Large intestine (tissue), 3 donors: ENCODE data around the gene FOLR2. TPM values are rescaled to one million over a fixed set of nuclear protein-coding genes. Genes with fewer than 3 reads are reported as not detected.

Experiments
- DNase-seq, 2 donors: peaks; one replicate each; pipeline versions ENCODE4 v3.0.0 to v3.0.0-alpha.2; 2013
- H3K27ac ChIP-seq: one replicate; pipeline ENCODE4 v1.5.1; 2013; ENCODE audit warnings: low read length
- H3K27me3 ChIP-seq: 2 replicates; pipeline ENCODE4 v1.6.1; 2013; ENCODE audit warnings: low read length; ENCODE audit not compliant: control insufficient read depth, insufficient read depth
- H3K36me3 ChIP-seq: 2 replicates; pipeline ENCODE4 v1.6.1; 2013; ENCODE audit warnings: low read length; ENCODE audit not compliant: control insufficient read depth, insufficient read depth
- H3K4me1 ChIP-seq: one replicate; pipeline ENCODE4 v1.6.1; 2013; ENCODE audit warnings: low read length; ENCODE audit not compliant: control insufficient read depth, insufficient read depth
- H3K4me3 ChIP-seq: one replicate; pipeline ENCODE4 v1.5.1; 2013; ENCODE audit warnings: low read length
- H3K9me3 ChIP-seq: one replicate; pipeline ENCODE4 v1.6.1; 2013; ENCODE audit warnings: mild to moderate bottlenecking, low read depth, low read length, moderate library complexity; ENCODE audit not compliant: control insufficient read depth
- WGBS: methylation state at CpG from one replicate; pipeline ENCODE4 v1.1.5; 2013; ENCODE audit warnings: low lambda C conversion rate; ENCODE audit not compliant: insufficient coverage; 5-methylcytosine and 5-hydroxymethylcytosine counted together
- polyA plus RNA-seq: library from polyadenylated mRNA; unstranded; fragments of 120-200 nt; gene quantifications from one replicate; pipeline ENCODE4 v1.2.1, GENCODE V29; 2013

The FOLR2 gene
- polyA plus RNA-seq, 1 donor, result 15.0 TPM

GRCh38 chr11:72223615-72224563, 7.3 kb downstream of the FOLR2 start:
- no peaks in the 10 kb centered on the region for H3K9me3 ChIP-seq
- peaks cover 21% of the 10 kb centered on the region for H3K4me1 ChIP-seq
- peaks cover 21% of the 10 kb centered on the region for H3K36me3 ChIP-seq
- WGBS, result 0% methylated on average over 1 of the region's 84 CpGs
- DNase-seq, result peak in 1 of 2 donors; percentile 84
- peak overlapping the region; percentile 91 for H3K4me3 ChIP-seq
- H3K27me3 ChIP-seq, result no peaks in the 10 kb centered on the region
- peak overlapping the region; percentile 99 for H3K27ac ChIP-seq

GRCh38 chr11:72224564-72225410, 8.2 kb downstream of the FOLR2 start, which contains the start of gene INPPL1:
INPPL1 (plus strand) TSS chr11:72224767; CDS start chr11:72224985, 218 bp downstream.
- H3K4me1 ChIP-seq, result peaks cover 21% of the 10 kb centered on the region
- no peaks in the 10 kb centered on the region for H3K27me3 ChIP-seq
- no peaks in the 10 kb centered on the region for H3K9me3 ChIP-seq
- peak within 1 kb of the TSS; percentile 91 for H3K4me3 ChIP-seq
- peak in 1 of 2 donors; percentile 60 for DNase-seq
- peak within 1 kb of the TSS; percentile 99 for H3K27ac ChIP-seq
- H3K36me3 ChIP-seq, result peaks cover 30% of the 10 kb centered on the region
- no CpG with 5 or more reads among the region's 81 CpGs for WGBS

GRCh38 chr11:72225411-72225951, 8.9 kb downstream of the FOLR2 start:
- peak overlapping the region; percentile 57 for H3K4me3 ChIP-seq
- DNase-seq, result no peak

GRCh38 chr11:72226701-72227100, 10.1 kb downstream of the FOLR2 start:
- H3K27me3 ChIP-seq, result no peaks in the 10 kb centered on the region
- no peaks in the 10 kb centered on the region for H3K9me3 ChIP-seq
- peaks cover 21% of the 10 kb centered on the region for H3K4me1 ChIP-seq
- no peak for DNase-seq
- no peak overlapping the region for H3K4me3 ChIP-seq
- peaks cover 49% of the 10 kb centered on the region for H3K36me3 ChIP-seq
- H3K27ac ChIP-seq, result no peak overlapping the region
- WGBS, result no CpG with 5 or more reads among the region's 5 CpGs

More at GRCh38 chr11:72225411-72225951, 8.9 kb downstream of the FOLR2 start:
- no peak overlapping the region for H3K27ac ChIP-seq
- H3K36me3 ChIP-seq, result peaks cover 37% of the 10 kb centered on the region
- H3K4me1 ChIP-seq, result peaks cover 21% of the 10 kb centered on the region
- no peaks in the 10 kb centered on the region for H3K9me3 ChIP-seq
- H3K27me3 ChIP-seq, result no peaks in the 10 kb centered on the region
- 0% methylated on average over 1 of the region's 11 CpGs for WGBS

GRCh38 chr11:72227316-72228228, 11.0 kb downstream of the FOLR2 start:
- no peaks in the 10 kb centered on the region for H3K27me3 ChIP-seq
- peaks cover 58% of the 10 kb centered on the region for H3K36me3 ChIP-seq
- no peak overlapping the region for H3K27ac ChIP-seq
- DNase-seq, result no peak
- no peaks in the 10 kb centered on the region for H3K9me3 ChIP-seq
- WGBS, result no CpG with 5 or more reads among the region's 14 CpGs
- no peak overlapping the region for H3K4me3 ChIP-seq
- H3K4me1 ChIP-seq, result peaks cover 15% of the 10 kb centered on the region

- Histone ChIP-seq H3K9me3 (no peaks in the 10 kb centered on the region), H3K36me3 (peaks cover 65% of the 10 kb centered on the region), H3K27ac (no peak overlapping the region), H3K4me1 (peaks cover 12% of the 10 kb centered on the region), H3K27me3 (no peaks in the 10 kb centered on the region), H3K4me3 (no peak overlapping the region)
- no peak for DNase-seq
- no CpG with 5 or more reads among the region's 16 CpGs for WGBS
These were observed 11.7 kb downstream of the FOLR2 start for GRCh38 chr11:72228229-72228843.

GRCh38 chr11:72228844-72229231, 12.2 kb downstream of the FOLR2 start:
- peaks cover 12% of the 10 kb centered on the region for H3K4me1 ChIP-seq
- DNase-seq, result no peak
- WGBS, result no CpG with 5 or more reads among the region's 7 CpGs
- peaks cover 70% of the 10 kb centered on the region for H3K36me3 ChIP-seq
- no peaks in the 10 kb centered on the region for H3K9me3 ChIP-seq
- no peak overlapping the region for H3K4me3 ChIP-seq
- no peak overlapping the region for H3K27ac ChIP-seq
- no peaks in the 10 kb centered on the region for H3K27me3 ChIP-seq

GRCh38 chr11:72229336-72229924, 12.8 kb downstream of the FOLR2 start:
- peaks cover 76% of the 10 kb centered on the region for H3K36me3 ChIP-seq
- WGBS, result no CpG with 5 or more reads among the region's 8 CpGs
- H3K4me1 ChIP-seq, result peaks cover 12% of the 10 kb centered on the region
- H3K4me3 ChIP-seq, result no peak overlapping the region
- no peaks in the 10 kb centered on the region for H3K27me3 ChIP-seq
- H3K27ac ChIP-seq, result no peak overlapping the region
- peak in 1 of 2 donors; percentile 1 for DNase-seq
- H3K9me3 ChIP-seq, result no peaks in the 10 kb centered on the region
